ENCODE results near the gene ZSWIM7. TPM values are rescaled to one million over a fixed set of nuclear protein-coding genes. Genes with fewer than 3 reads are reported as not detected.

ZSWIM7 gene
- total RNA-seq, 1 experiment from 2014 or later: 37.8 TPM

- Histone ChIP-seq H4K8ac (replicated peaks; ENCODE audit: insufficient read length, low read depth, low read length) (no peak overlapping the region), H3K4ac (ENCODE audit: low read depth, low read length) (no peak overlapping the region), H3K9me3 (ENCODE audit: control insufficient read depth, low read depth, low read length) (no peaks in the 10 kb centered on the region), H3K23ac (ENCODE audit: insufficient read length, low read depth, low read length) (no peak overlapping the region), H3K4me2 (ENCODE audit: insufficient read depth, insufficient read length, low read length) (no peak overlapping the region), H3K27me3 (ENCODE audit: insufficient read depth, low read length) (no peaks in the 10 kb centered on the region), H2BK5ac (ENCODE audit: insufficient read length, low read length) (no peak overlapping the region), H3K9ac (ENCODE audit: extremely low read depth, insufficient read length, low read length) (no peak overlapping the region), H3K56ac (ENCODE audit: insufficient read length, low read depth, low read length) (no peak overlapping the region), H3K79me2 (ENCODE audit: insufficient read depth, low read length) (no peaks in the 10 kb centered on the region), H3K4me1 (ENCODE audit: insufficient read depth, low read length) (no peaks in the 10 kb centered on the region), H3K23me2 (ENCODE audit: insufficient read length, low read depth, low read length, poor library complexity, severe bottlenecking) (no peaks in the 10 kb centered on the region), H3K27ac (ENCODE audit: insufficient read length, low read depth, low read length) (no peak overlapping the region), H3T11ph (ENCODE audit: low read length) (no peak overlapping the region), H2AK5ac (ENCODE audit: insufficient read length, low read length) (no peak overlapping the region), H2BK120ac (ENCODE audit: low read depth, low read length, poor library complexity, severe bottlenecking) (no peak overlapping the region), H3K79me1 (ENCODE audit: insufficient read depth, low read depth, low read length, poor library complexity, severe bottlenecking) (no peaks in the 10 kb centered on the region), H4K5ac (ENCODE audit: insufficient read length, low read depth, low read length) (no peak overlapping the region), H3K18ac (ENCODE audit: insufficient read length, low read depth, low read length) (no peak overlapping the region), H4K20me1 (ENCODE audit: control insufficient read depth, insufficient read depth, insufficient read length) (no peaks in the 10 kb centered on the region), H2AFZ (ENCODE audit: low read length) (no peak overlapping the region), H2BK12ac (ENCODE audit: insufficient read length, low read depth, low read length) (no peak overlapping the region), H3K14ac (ENCODE audit: insufficient read depth, low read length) (no peak overlapping the region), H4K91ac (ENCODE audit: insufficient read length, low read depth, low read length) (no peak overlapping the region), H2BK20ac (ENCODE audit: low read depth, low read length, poor library complexity, severe bottlenecking) (no peak overlapping the region), H2BK15ac (ENCODE audit: low read depth, low read length) (no peak overlapping the region)
- H3K36me3 Mint-ChIP-seq (ENCODE audit: insufficient read depth in 1 of 3, low read depth in 3 of 3): no peaks in the 10 kb centered on the region
- H3K4me1 Mint-ChIP-seq: peaks cover 5 to 8% of the 10 kb centered on the region in 2 experiments
- H3K9me3 Mint-ChIP-seq: no peaks in the 10 kb centered on the region; a peak in 2 of 5 replicates
- no peak overlapping the region for H3K4me3 Mint-ChIP-seq
- TF ChIP-seq CTCF (conservative IDR thresholded peaks at IDR 0.05): no peak
- H3K27me3 Mint-ChIP-seq (ENCODE audit: low read depth): no peaks in the 10 kb centered on the region; the same call in none of the 2 replicates
- no CpG with 5 or more reads among the region's 5 CpGs for WGBS (ENCODE audit: extremely low coverage, insufficient read length, low lambda C conversion rate)
- H3K27ac Mint-ChIP-seq: no peak overlapping the region
- DNase-seq: no peak
Observed at GRCh38 chr17:15934866-15935265, 64.6 kb downstream of the ZSWIM7 start.
